Cardiac septum (tissue), 1 donor: ENCODE data around the gene ZNF813. TPM values are rescaled to one million over a fixed set of nuclear protein-coding genes. Genes with fewer than 3 reads are reported as not detected.

ENCODE experiments used
- DNase-seq: peaks from one replicate; pipeline ENCODE4 v3.0.0-alpha.2; 2020; ENCODE audit warnings: low spot score
- intact Hi-C: fragments of 100-400 bp; cut with DNase I; formaldehyde crosslinking; loops from one replicate; pipeline ENCODE4 v1.14.0; 2022
- total RNA-seq: library from RNA; stranded (reverse); fragmentation: NEBNext Ultra II Directional; extraction: Animal tissue kit (Norgen Biotek cat#: 25700); gene quantifications from one replicate; pipeline ENCODE4 v1.2.1, GENCODE V29; 2021
- donor health status: DM: no; HTN: no; CAD: no.

ZNF813 gene
- total RNA-seq, 1 donor from 2014 or later, result 0.75 TPM

GRCh38 chr19:53545271-53546065 lies 77.9 kb downstream of the ZNF813 start:
- no peak for DNase-seq
- intact Hi-C loops, result no loop called here

Other genes with a start within 250 kb of the ZNF813 start
- gene ZNF677, start 212.9 kb upstream of the ZNF813 start, total RNA-seq, result 20.2 TPM
- not detected for gene VN1R2, start 209.4 kb upstream of the ZNF813 start, total RNA-seq
- not detected for gene VN1R4, start 200.0 kb upstream of the ZNF813 start, total RNA-seq
- 3.2 TPM for gene ZNF845, start 134.0 kb upstream of the ZNF813 start, total RNA-seq
- gene ZNF525, start 102.0 kb upstream of the ZNF813 start, total RNA-seq, result 4.4 TPM
- 4.5 TPM for gene ZNF765, start 72.6 kb upstream of the ZNF813 start, total RNA-seq
- 3.5 TPM for gene ZNF761, start 35.7 kb upstream of the ZNF813 start, total RNA-seq
- gene ZNF331, start 70.4 kb downstream of the ZNF813 start, total RNA-seq, result 9.8 TPM
- 0.54 TPM for gene DPRX, start 164.3 kb downstream of the ZNF813 start, total RNA-seq